HepG2 (cell line): Measurements from ENCODE around the gene TDRD6. TPM values are rescaled to one million over a fixed set of nuclear protein-coding genes. Genes with fewer than 3 reads are reported as not detected.

Experiments used
- KLF9 ChIP-seq: IDR thresholded peaks from 2 replicates; pipeline ENCODE4 v1.6.1; 2016; ENCODE audit warnings: low read depth
- NFYB ChIP-seq: sonication (generic); formaldehyde crosslinking; IDR thresholded peaks from 2 replicates; pipeline ENCODE4 v1.4.0; 2020; ENCODE audit warnings: missing genetic modification reagents
- NFYC ChIP-seq: IDR thresholded peaks from 2 replicates; pipeline ENCODE4 v1.6.1; 2016; ENCODE audit warnings: missing genetic modification reagents, missing compliant biosample characterization
- SMARCE1 ChIP-seq: fragments of 450-650 bp; IDR thresholded peaks from 2 replicates; pipeline ENCODE4 v1.6.1; 2017; ENCODE audit warnings: borderline replicate concordance
- ZNF142 ChIP-seq: sonication (generic); formaldehyde crosslinking; IDR thresholded peaks from 2 replicates; pipeline ENCODE4 v1.4.0; 2020; ENCODE audit warnings: missing genetic modification reagents
- ZNF780A ChIP-seq: sonication (generic); formaldehyde crosslinking; IDR thresholded peaks from 2 replicates; pipeline ENCODE4 v1.8.0; 2022; ENCODE audit warnings: mild to moderate bottlenecking, missing genetic modification reagents, moderate library complexity
- polyA plus RNA-seq, 8 experiments: library from polyadenylated mRNA; depleted of rRNA in 3 of 8; stranded (reverse) in 7 of 8; unstranded in 1 of 8; fragments of >200 nt; fragmentation: Illumina TruSeq in 4 of 8; extraction: Trizol in 4 of 8; gene quantifications; 2 replicates each; pipeline versions ENCODE4 v1.2.1 to v1.2.3, GENCODE V29; 2011 to 2016; ENCODE audit warnings: low read depth in 4 of 8, missing spikeins in 1 of 8, mixed read lengths in 1 of 8; ENCODE audit not compliant: insufficient read depth in 1 of 8
- total RNA-seq, 5 experiments: library from RNA; depleted of rRNA; stranded (reverse); fragments of >200 nt; fragmentation: Illumina TruSeq; extraction: Trizol; gene quantifications; 2 replicates each; pipeline ENCODE4 v1.2.3, GENCODE V29; 2016; ENCODE audit warnings: low read depth in 1 of 5
- TF ChIP-seq, protein P1 (sequence below): sonication (generic); formaldehyde crosslinking; IDR thresholded peaks from 2 replicates; pipeline ENCODE4 v1.4.0; 2020; ENCODE audit warnings: missing genetic modification reagents

The TDRD6 gene
- total and polyA plus RNA-seq, 2 of the 13 experiments (the other 11 are each of a cell fraction or from before 2014, with no cell fraction given), result not detected

DNA sequence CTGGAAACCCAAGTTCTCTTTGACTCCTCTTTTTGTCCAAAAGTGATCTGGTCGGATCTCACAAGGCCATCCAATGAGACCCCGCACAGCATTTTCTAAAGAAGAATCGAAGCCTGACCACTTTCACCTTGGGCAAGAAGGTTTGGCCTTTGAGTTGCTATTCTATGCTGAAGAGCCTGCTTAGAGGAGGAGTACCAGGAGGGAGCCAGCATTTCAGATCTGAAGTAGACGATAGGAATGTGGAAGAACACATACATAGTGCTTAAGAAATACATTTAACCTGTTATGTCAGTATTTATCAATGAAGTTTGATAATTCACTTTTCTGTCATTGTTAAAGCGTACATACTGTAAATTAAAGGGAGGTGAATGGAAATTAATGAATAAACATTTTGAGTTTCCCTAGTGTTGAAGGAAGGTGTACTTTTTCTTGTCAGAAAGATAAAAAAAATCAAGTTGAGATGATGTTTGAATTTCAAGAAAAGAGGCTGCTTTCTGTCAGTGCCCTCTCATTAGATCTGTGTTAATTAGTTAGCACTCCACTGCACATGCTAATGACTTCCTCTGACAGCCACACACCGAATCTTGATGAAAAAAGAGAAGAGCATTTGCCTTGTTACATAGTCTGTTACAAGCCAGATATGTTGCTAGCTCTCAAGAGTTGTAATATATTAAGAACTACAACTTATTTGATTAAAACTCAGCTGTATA is 10.9 kb upstream of the TDRD6 start (continued):
- no peak for TF ChIP-seq ZNF142 (CRISPR knock-in tag)
- no peak for TF ChIP-seq NFYC (CRISPR knock-in tag)
- TF ChIP-seq, protein P1, sequence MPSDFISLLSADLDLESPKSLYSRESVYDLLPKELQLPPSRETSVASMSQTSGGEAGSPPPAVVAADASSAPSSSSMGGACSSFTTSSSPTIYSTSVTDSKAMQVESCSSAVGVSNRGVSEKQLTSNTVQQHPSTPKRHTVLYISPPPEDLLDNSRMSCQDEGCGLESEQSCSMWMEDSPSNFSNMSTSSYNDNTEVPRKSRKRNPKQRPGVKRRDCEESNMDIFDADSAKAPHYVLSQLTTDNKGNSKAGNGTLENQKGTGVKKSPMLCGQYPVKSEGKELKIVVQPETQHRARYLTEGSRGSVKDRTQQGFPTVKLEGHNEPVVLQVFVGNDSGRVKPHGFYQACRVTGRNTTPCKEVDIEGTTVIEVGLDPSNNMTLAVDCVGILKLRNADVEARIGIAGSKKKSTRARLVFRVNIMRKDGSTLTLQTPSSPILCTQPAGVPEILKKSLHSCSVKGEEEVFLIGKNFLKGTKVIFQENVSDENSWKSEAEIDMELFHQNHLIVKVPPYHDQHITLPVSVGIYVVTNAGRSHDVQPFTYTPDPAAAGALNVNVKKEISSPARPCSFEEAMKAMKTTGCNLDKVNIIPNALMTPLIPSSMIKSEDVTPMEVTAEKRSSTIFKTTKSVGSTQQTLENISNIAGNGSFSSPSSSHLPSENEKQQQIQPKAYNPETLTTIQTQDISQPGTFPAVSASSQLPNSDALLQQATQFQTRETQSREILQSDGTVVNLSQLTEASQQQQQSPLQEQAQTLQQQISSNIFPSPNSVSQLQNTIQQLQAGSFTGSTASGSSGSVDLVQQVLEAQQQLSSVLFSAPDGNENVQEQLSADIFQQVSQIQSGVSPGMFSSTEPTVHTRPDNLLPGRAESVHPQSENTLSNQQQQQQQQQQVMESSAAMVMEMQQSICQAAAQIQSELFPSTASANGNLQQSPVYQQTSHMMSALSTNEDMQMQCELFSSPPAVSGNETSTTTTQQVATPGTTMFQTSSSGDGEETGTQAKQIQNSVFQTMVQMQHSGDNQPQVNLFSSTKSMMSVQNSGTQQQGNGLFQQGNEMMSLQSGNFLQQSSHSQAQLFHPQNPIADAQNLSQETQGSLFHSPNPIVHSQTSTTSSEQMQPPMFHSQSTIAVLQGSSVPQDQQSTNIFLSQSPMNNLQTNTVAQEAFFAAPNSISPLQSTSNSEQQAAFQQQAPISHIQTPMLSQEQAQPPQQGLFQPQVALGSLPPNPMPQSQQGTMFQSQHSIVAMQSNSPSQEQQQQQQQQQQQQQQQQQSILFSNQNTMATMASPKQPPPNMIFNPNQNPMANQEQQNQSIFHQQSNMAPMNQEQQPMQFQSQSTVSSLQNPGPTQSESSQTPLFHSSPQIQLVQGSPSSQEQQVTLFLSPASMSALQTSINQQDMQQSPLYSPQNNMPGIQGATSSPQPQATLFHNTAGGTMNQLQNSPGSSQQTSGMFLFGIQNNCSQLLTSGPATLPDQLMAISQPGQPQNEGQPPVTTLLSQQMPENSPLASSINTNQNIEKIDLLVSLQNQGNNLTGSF, result no peak
- no peak for TF ChIP-seq ZNF780A (CRISPR knock-in tag)
- no peak for TF ChIP-seq KLF9
- no peak for TF ChIP-seq SMARCE1
- no peak for TF ChIP-seq NFYB (CRISPR knock-in tag)
